Glomerular endothelial cell (primary cell): ENCODE data around the gene WBP1L. TPM values are rescaled to one million over a fixed set of nuclear protein-coding genes. Genes with fewer than 3 reads are reported as not detected.
"Not testable (repeated sequence)": the region's sequence is repeated elsewhere in the genome, so short reads cannot be mapped to it uniquely, and the experiment has no call there.

Source experiments
- DNase-seq: peaks from one replicate; pipeline ENCODE4 v3.0.0-alpha.2; 2011; ENCODE audit warnings: low read depth, low spot score; ENCODE audit errors: extremely low read depth
- total RNA-seq: library from RNA; depleted of rRNA; stranded (reverse); fragments of >200 nt; gene quantifications from 2 replicates; pipeline ENCODE4 v1.2.3, GENCODE V29; 2015

The WBP1L gene
- total RNA-seq, 1 donor from 2014 or later = 101 TPM

DNA sequence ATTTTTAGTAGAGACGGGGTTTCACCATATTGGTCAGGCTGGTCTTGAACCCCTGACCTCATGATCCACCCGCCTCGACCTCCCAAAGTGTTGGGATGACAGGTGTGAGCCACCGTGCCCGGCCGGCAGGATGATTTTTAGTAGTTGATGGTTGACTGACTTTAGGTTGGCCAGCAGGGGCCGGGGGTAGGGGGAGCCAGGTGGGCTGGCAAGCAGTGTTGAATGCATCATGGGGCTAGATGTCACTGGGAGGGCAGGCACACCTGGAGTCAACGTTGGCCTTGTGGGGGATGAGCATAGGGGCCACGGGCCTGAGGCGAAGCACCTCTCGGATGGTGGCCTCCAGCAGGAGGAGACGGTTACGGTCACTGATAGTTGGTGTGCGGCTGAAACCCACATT lies 88.5 kb downstream of the WBP1L start:
- no peak for DNase-seq

GRCh38 chr10:102832987-102833386 lies 89.2 kb downstream of the WBP1L start:
- no peak for DNase-seq

- no peak for DNase-seq
Observed at GRCh38 chr10:102834143-102834542, 90.4 kb downstream of the WBP1L start.

GRCh38 chr10:102835007-102835482 lies 91.3 kb downstream of the WBP1L start:
- peak; percentile 67 for DNase-seq

GRCh38 chr10:102837230-102837721 lies 93.5 kb downstream of the WBP1L start, which contains the start of gene CYP17A1:
Gene CYP17A1, minus strand, starts transcription at chr10:102837413. Its CDS starts 52 bp downstream, at chr10:102837361.
- no peak for DNase-seq

DNA sequence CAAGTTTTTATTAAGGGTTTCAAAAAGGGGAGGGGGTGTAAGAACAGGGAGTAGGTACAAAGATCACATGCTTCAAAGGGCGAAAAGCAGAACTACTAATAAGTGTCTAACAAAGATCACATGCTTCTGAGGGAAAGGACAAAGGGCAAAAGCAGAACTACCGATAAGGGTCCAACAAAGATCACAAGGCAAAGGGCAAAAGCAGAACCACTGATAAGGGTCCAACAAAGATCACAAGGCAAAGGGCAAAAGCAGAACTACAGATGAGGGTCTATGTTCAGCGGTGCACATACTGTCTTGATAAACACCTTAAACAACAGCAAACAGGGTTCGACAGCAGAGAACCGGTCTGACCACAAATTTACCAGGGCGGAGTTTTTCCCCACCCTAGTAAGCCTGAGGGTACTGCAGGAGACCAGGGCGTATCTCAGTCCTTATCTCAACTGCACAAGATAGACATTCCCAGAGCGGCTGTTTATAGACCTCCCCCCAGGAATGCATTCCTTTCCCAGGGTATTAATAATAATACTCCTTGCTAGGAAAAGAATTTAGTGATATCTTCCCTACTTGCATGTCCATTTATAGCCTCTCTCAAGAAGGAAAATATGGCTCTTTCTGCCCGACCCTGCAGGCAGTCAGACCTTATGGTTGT lies 94.7 kb downstream of the WBP1L start:
- DNase-seq = not testable (repeated sequence)

- DNase-seq = no peak
Observed at GRCh38 chr10:102841827-102842345, 98.1 kb downstream of the WBP1L start.

- not testable (repeated sequence) for DNase-seq
Observed at GRCh38 chr10:102843139-102843538, 99.4 kb downstream of the WBP1L start.

DNA sequence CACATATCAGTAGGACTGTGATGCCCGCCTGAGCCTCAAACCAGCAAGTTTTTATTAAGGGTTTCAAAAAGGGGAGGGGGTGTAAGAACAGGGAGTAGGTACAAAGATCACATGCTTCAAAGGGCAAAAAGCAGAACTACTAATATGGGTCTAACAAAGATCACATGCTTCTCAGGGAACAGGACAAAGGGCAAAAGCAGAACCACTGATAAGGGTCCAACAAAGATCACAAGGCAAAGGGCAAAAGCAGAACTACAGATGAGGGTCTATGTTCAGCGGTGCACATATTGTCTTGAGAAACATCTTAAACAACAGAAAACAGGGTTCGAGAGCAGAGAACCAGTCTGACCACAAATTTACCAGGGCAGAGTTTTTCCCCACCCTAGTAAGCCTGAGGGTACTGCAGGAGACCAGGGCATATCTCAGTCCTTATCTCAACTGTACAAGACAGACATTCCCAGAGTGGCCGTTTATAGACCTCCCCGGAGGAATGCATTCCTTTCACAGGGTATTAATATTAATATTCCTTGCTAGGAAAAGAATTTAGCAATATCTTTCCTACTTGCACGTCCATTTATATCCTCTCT lies 100.5 kb downstream of the WBP1L start:
- not testable (repeated sequence) for DNase-seq

- no peak for DNase-seq
Observed at GRCh38 chr10:102845352-102845902, 101.7 kb downstream of the WBP1L start.

DNA sequence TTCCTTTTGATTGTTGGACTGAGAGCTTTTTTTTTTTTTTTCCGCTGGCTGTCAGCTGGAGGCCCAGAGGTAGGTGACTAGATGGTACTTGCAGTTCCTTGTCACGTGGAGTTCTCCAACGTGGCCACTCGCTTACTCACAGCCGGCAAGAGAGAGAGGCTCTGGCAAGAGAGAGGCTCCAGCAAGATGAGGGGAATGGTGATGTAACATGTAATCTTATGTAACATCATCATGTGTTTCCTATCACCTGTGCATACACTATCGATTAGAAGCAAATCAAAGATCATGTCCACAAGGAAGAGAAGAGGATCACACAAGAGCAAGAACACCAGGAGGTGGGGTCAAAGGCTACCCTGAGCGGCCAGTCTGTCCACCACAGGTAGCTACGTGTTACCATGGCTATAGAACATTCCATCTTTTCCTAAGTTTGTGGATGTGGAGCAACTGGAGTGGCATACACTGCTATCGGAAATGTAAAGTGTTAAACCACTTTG lies 106.3 kb downstream of the WBP1L start:
- no peak for DNase-seq

DNA sequence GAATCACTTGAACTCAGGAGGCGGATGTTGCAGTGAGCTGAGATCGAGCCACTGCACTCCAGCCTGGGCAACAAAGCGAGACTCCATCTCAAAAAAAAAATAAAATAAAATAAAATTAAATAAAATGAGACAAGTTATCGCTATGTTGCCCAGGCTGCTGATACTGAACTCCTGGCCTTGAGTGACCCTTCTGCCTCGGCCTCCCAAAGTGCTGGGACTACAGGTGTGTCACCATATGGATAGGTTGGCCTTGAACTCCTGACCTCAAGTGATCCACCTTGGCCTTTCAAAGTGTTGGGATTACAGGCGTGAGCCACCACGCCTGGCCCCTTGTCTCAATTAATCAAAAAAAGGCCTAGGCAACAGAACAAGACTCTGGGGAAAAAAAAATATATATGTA lies 109.5 kb downstream of the WBP1L start:
- DNase-seq = not testable (repeated sequence)

- not testable (repeated sequence) for DNase-seq
Observed at GRCh38 chr10:102855731-102856436, 112.1 kb downstream of the WBP1L start.

- DNase-seq = no peak
Observed at GRCh38 chr10:102856758-102857424, 113.1 kb downstream of the WBP1L start.

DNA sequence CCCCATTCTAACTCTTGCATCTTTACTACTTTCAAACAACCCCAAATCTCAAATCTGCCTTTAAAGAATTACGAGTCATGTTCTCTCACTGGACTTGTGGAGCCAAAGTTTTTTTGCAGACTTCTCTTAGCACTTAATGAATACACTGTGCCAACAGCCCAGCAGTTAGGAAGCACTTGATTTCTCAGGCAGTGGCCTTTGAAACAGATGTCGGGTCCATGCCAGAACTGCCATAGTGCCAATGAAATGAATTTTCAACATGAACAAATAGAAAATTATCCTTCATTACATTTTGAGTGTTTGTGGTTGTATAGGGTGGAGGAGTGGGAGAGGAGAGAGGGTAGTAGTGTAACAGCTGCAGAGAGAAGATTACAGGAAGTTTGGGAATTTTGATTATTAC lies 116.2 kb downstream of the WBP1L start:
- no peak for DNase-seq

DNA sequence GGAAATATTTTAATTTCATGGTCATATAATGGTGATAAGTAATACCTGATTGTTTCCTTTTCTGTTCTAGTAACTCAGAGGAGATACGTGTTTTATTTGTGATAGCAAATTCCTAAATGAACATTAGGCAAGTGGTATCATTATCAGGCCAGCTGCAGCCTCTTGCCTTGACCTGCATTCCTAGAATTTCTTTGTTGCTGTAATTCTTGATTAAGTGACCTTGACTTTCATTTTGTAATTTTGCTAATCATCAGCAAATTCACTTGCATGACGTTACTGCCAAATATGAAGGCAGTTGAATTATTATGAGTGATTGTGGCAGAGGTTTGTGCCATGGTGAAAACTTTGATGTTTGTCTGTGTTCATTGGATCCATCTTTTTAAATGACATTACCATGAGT lies 119.9 kb downstream of the WBP1L start:
- no peak for DNase-seq

GRCh38 chr10:102865620-102866019 lies 121.9 kb downstream of the WBP1L start:
- no peak for DNase-seq
